SHP77 treated with DMSO at 0.1 percent for 48 hours (cell line): Measurements from ENCODE around the gene TUNAR.

Experiments
- DNase-seq: peaks from one replicate; lab custom pipeline; 2025; lab: John Stamatoyannopoulos, UW

Gene TUNAR

DNA sequence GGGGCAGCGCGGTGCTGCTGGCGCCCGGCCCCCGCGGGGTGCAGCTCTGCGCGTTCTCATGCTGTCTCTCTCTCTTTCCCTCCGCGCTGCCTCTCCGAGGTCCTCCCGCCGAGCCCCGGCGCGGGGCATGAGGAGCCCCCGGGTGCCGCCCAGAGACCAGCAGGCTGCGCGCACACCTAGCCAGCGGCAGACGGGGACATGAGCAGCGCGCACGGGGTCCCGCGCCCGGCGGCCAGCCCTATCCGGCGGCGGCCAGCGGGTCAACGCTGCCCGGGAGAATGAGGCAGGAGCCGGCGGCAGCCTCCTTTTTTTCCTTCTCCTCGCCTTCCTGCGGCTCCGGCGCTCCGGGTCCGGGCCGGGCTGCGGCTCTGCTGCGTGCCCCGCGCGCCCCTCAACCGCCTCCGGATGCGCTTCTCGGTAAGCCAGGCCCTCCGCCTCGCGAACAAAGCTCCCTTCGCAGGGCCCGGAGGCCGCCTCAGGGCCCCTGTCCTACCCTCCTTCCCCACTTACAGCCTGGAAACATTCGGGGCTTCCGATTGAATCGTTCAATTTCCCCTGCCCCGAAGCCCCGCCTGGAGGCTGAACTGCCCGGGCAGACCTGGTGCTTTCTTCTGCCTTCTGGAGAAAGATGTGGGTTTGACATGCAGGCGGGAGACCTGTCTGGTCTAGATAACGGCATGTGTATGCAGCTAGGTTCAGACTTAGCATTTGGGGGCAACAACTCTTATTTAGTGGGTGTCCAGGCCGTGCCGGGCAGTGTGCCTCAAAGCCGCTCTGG lies at the start of gene TUNAR:
TUNAR (plus strand) TSS at position 72 of the 778 bp plus-strand sequence.
- DNase-seq = no peak

DNA sequence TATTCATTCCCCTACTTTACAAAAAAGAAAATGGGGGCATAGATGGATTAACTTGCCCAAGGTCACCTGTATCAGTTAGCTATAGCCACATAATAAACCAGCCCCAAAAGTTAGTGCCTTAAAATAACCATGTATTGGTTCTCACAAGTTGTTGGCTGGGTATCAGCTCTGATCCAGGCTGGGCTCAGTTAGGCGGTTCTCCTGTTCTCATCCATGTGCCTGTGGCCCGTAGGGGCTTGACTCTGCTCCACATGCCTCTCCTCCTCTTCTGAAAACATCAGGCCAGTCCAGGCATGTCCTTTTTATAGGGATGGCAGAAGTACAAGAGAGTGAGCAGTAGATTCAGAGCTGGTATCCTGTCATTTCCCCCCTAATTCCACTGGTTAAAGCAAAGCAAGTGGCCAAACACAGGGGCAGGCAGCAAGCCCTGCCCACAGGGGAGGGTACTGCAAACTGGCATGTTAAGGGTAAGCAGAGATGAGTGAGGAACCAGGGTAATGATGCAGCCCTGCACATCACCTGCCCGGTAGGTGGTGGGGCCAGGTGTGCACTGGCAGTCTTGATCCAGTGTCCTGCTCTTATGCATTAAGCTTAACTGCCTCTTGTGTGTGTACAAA lies 47.9 kb upstream of the TUNAR start:
- DNase-seq = no peak

DNA sequence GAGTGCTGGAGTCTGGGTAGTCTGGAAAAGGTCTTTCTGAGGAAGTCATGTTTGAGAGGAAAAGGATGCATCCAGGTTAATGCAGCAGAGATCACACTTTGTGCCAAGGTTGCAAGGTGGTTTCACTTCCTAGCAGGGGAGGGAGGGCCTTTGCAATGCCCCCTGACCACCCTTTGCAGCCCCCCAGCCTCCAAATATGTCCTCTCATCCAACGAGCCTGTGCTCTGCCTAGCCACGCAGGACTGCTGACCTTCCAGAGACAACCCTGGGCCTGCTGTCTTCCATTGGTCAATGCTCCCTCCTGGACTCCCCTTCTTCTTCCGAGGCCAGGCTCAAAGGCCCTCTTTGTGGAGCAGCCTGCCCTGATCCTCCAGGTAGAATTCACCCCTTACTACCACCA lies 47.3 kb upstream of the TUNAR start:
- DNase-seq = no peak

DNA sequence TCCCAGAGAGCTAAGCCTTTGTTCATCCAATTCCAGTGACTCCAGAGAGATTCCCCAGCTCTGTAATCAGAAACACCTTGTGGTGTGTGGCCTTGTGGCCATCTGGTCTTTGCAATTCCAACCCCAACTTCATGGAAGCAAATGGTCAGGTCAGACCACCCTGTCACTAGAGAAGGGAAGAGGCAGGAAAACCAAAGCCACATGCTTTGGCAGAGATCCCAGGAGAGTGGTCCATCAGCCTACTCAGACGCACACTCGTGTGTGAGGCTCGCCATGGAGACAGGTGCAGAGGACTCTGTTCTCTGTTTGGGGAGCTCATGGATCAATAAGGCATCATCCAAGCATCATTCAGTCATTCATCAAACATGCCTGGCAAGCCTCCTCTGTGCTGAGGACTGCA lies 46.2 kb upstream of the TUNAR start:
- DNase-seq = no peak

DNA sequence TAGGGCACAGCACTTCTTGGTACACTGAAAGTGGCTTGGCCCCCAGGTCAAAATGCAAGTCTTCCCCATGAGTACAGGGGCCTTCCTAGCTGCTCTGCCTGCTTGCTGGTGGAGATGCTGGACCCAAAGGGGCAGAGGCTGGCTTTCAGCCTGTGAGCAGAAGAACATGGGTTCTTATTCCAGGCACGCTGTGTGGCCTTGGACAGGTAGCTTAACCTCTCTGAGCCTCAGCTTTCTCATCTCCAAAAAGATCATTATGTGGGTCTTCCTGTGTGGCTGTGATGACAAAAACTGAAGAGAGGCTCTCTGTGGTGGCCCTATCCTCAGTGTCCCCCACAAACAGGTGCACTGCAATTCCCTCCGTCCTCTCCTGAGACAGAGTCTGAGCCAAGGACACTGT lies 45.6 kb upstream of the TUNAR start:
- DNase-seq = no peak

DNA sequence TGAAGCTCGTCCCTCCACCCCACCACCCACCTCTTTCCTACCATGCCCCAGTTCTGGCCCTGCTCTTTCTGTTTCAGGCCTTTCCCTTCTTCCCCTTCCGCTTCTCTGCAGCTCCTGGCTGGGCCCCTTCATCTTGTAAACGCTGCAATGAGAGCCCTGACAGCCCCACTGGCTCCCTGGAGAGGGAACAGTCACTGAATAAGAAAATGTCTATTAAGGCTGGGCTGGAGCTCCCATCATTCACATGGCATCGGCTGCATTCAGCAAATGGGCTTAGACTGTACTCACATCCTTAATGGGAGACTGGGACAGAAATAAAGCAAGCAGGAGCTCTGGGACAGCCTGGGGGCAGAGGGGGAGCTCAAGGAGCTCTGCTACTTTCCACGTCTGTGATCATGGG lies 45.2 kb upstream of the TUNAR start:
- no peak for DNase-seq

DNA sequence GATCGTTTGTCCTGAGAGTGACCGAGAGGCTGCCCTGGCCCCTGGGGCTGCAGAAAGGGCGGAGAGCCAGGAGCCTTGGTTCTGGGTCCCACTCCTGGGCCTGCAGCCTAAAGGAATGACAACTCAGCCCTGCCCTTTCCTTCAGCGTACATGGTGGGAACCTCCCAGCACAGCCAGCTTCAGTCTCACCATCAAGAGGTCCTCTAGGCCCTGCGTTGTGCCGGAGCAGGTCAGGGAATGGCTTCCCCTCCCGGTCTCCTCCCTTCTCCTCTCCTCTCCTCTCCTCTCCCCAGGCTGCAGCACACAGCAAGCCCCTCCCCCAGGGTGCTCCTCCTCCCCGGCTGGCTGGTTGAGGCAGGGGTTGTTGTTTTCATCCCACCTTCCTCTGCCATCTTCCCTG lies 44.6 kb upstream of the TUNAR start:
- DNase-seq = no peak

DNA sequence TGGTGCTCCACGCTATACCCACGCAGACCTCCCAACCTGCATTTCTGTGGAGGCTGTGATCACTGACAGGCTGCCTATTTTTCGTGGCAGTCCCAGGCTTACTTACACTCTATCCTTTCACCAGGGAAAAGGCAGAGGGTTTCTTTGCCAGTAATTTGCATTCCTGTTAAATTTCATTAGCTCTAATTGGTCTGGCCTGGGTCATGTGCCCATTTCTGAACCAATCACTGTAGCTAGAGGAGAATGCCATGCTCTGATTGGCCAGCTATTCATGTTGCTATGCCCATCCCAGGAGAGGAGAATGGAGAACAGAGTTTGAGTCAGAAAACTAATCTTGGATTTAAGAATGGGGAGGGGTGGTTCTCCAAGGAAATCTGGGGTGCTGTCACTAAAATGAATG lies 43.2 kb upstream of the TUNAR start:
- no peak for DNase-seq

DNA sequence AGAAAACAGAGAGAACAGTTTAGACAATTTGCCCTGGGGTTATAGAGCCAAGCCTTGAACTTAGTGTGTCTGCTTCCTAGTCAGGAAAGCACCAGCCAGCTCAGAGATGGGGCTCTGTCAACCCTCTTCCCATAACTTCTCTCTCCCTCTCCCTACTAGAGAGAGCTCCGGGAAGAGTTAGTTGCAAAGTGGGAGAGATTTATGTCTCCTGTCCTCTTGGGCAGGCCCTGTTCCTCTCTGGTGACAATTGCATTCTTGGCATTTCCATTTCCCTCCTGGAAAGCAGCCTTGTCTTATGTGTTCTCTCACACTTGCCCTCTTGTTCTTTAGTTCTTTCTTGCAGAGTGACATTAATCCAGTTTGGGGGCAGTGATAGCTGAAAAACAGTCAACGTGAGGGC lies 42.1 kb upstream of the TUNAR start:
- no peak for DNase-seq

DNA sequence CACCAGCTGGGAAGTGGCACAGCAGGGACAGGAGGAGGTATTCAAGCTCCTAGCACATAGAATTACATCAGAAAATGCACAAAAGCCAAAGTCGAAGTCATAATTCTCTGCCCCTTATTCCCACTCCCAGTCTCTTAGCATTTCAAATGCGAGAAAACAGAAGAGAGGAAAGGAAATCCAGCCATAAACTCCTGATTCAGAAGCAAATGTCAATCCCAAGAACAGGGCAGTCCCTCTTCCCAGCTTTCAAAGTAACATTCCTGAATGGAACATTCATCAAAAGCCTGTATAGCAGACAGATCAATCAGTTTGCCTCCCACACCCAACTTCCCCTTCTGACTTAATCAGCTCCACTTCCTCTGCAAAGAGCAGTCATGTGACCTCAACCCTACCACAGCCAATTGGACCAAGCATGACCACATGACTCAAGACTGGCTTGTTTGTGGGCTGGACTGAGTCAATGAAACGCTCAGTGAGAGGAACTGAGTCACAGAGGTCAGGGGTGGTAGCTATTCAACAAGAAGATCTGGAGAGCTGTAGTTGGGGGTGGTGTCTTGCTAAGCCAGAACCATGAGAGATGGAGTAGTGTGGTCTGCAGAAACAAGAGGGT lies 41.4 kb upstream of the TUNAR start:
- DNase-seq = no peak

DNA sequence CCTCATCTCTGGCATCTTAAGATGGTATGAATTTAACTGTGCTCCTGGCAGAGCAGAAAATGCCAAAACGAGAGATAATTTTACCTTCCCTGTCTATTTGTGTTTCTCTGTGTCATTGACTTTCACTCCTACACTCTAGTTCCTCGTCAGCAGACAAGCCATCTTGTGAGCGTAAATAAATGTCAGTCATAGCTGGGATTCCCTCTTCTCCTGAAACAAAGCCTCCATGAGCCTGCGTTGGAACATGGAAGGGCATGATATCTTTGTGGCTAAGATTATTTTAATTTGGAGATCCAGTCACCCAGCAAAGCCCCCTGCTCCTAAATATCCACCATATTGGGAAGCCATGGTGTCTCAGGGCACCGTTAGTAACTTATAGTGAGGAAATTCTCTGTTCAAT lies 37.8 kb upstream of the TUNAR start:
- no peak for DNase-seq

DNA sequence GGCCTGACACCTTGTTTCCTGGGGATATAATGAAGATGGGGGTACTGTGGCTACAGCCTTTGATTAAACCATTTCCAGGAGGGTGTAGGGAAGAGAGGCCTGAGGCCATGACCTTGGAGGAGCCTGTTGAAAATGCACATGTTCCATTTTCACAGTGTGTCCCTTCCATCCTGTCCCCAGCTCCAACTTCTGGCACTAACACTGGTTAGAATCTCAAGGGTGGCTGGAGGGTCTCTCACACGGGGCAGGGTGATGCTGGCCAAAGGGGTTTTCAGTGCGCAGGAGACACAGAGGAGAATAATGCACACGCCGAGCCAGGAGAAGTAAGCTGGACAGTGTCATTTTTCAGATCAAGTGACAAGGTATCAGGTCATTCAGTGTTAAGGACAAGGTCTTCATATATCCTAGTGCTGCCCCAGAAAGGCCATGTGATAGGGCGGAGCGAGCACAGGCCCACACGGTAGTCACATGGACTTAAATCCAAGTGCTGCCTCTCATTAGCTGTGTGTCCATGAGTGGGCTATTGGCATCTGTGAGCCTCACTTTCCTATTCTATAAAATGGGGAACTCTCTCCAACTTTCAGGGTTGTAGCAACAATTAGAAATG lies 36.4 kb upstream of the TUNAR start:
- DNase-seq = no peak

DNA sequence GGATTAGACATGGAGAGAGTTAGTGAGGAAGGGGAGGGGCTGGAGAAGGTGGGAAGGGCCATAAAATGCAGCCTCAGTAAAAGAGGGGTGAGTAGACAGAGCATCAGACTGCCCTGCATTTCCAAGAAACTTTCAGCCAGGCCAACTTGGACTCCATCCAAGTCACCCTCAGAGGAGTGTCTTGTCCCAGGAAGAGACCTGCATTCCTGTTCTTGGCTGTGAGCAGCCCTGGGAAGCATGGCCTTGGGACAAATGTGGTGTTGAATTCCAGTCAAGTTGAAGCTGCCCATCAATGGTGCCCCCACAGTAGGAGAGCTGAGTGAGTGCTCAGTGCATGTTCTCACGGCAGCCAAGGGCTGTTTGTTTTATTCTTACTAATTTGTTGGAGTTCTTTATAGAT lies 35.0 kb upstream of the TUNAR start:
- DNase-seq = no peak

DNA sequence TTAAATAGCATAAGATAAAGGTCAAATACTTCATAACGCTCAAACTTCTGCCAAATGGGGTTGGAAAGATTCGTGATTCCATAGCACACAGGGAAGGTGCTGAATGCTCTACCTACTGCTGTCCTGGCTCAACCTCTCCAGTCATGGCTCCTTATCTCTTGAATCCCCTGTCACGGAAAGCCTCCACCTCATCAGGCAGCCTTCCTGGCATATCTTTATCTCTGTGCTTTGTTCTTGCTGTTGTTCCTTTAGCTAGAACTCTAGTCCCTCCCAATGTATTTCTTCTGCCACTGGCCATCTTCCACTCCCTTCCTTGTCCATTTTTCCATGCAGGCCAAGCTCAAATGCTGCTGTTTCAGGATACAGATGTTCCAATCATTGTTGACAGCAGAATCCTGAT lies 26.9 kb upstream of the TUNAR start:
- no peak for DNase-seq

DNA sequence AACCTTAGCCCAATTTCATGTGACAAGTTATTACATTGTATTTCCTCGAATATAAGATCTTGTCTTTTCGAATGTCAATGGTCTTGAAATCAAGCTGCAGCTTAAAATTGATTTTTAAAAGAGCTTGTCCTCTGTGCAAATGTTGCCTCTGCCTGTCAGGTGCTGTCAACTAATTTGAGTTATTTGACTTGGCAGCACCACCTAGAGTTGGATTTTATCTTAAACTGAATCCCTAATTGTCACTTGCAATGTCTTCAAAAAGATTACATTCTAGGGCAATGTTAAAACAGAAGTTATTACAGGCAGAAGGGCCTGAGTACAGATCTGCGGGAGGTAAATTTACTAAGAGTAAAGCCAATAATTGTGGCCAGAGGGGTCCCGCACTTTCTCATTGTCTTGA lies 26.2 kb upstream of the TUNAR start:
- no peak for DNase-seq

DNA sequence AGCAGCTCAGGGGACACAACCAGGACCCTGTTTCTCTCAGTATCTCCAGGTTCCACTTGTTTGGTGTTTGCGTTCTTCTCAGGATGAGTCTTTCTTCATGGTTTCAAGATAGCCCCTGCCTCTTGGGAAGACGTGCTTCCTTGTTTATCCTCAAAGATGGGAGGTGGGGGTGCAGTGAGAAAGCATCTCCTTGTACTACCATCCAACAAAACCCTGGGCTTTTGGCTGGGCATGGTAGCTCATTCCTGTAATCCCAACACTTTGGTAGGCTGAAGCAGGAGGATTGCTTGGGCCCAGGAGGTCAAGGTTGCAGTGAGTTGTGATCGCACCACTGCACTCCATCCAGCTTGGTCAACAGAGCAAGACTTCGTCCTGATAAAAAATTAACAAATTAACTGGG lies 21.0 kb upstream of the TUNAR start:
- DNase-seq = no peak

DNA sequence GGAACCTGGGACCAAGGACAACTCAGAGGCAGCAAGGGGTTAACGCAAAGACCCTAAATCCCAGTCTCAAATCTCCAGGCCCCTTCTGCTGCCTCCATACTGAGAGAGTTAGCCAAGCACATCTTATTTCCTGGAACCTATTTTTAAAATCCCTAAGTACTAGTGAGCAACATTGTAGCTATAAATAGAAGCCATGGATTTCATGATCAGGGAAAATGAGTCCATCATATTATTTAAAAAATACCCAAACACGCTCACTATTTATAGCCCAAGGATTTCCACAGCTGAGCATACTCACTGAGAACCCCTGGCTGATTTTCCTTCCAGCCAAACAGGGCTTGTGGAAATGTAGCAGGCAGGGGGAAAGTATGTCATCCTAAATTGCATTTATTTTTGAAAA lies 19.4 kb upstream of the TUNAR start:
- no peak for DNase-seq

DNA sequence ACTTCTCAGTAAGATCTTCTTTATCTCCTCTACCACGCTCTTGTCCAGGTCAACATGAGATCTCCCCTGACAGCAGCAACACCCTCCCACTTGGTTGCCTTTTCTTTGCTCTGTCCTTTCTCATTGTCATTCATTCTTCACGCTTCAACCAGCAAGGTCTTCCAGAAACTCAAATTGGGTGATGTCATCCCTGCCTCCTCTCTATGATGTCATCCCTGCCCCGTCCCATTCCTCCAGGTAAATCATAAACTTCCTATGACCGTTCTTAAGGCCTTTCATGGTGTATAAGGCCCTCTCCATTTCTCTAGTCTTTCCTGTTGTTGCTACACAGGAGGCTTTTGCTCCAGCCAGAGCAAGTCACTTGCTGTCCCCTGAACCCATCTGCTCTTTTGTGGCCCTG lies 17.7 kb upstream of the TUNAR start:
- no peak for DNase-seq

DNA sequence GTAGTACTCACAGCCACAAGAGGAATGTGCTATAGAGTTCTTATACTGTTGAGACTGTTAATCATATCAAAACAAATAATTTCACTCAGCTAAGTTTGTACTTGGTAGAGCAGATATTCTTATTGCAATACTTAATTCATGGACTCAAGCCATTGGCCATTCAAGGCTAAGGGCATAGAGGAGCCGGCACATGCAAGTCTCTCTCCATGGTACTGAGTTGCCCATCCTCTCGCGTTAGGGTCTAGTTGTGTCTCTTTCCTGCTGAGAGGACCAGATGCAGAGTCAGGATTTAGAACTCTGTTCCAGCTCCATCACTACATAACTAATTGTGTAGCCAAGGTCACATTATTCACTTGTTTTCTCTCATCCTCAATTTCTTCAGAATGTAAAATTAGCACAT lies 14.4 kb upstream of the TUNAR start:
- no peak for DNase-seq

DNA sequence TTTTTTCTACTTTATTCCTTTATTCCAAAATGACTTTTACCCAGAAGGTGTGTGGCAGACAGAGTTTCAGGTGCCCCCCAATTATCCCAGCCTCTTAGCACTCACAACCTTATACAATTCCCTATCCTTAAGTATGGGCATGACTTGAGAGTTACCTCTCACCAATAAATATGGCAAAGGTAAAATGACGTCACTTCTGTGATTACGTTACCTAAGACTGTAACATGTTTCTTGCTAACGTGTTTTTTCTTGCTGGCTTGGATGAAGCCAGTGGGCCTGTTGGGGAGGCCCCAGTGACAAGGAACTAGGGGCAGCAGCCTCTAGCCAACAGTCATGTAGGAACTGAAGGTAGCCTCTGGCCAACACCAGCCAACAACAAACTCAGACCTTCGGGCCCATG lies 13.3 kb upstream of the TUNAR start:
- DNase-seq = no peak

DNA sequence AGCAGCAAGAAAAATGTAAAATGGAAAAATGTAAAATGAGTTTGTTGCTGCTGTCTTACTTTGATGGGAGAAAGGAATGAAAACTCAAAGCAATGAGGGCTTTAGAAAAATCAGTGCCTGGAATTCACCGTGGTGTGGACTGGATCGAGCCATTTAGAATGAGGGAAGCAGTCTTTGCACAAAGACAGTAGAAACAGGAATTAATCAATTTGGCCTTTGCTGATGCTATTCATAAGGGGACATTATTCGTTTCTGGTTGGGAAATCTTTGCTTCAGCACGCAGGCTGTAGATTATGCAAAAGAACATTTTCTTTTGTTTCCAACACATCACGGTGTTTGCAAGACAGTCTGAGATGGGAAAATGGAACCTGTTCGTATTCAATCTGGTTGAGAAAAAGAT lies 6.9 kb upstream of the TUNAR start:
- no peak for DNase-seq

DNA sequence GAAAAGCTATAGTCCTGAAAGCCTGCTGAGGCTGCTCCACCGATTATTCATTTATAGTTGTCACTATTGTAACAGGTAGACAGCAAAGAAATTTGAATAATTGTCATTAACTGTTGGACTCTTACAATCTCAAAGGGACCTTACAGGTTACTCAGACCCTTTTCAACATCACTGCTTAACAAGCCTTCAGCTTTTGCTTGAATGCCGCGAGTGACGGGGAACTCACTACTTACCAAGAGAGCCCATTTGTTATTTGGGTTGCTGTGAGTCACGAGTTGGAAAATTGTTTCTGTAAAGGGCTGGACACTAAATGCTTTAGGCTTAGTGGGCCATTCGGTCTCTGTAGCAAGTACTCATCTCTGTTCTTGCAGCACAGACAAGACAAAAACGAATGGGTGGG lies 5.9 kb upstream of the TUNAR start:
- no peak for DNase-seq

DNA sequence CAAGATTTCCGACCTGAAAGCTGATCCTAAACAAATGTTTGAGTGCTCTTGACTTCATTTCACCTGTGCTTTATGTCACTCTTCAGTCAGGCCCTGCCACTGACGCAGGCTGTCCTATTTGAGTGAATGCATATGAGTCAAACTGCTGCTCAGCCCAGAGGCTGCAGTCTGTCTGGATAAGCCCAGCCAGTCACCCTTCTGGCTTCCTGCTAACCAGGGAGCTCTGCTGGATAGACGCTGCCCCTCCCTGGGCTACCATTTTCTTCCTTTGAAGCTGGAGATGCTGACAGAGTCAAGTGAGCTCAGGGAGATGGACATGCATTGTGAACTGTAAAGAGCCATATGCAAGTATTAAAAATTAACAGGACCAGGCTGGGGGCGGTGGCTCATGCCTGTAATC lies 5.1 kb upstream of the TUNAR start:
- DNase-seq = no peak
